NCI-H524 treated with DMSO at 0.1 percent for 48 hours (cell line): ENCODE results near the gene KIF1A.

Source experiments
- DNase-seq: peaks from one replicate; lab custom pipeline; 2025; lab: John Stamatoyannopoulos, UW

KIF1A gene

GRCh38 chr2:240819858-240820606, at the start of gene KIF1A:
KIF1A (minus strand) TSS chr2:240820219; CDS start chr2:240797752, 22,467 bp downstream.
- peak; percentile 32 for DNase-seq

GRCh38 chr2:240869109-240869955, 49.3 kb upstream of the KIF1A start:
- no peak for DNase-seq

- DNase-seq = no peak
Measured at GRCh38 chr2:240868286-240869108, 48.5 kb upstream of the KIF1A start, which contains the start of gene AGXT. AGXT (plus strand) TSS chr2:240868824; CDS start chr2:240868866, 42 bp downstream.

- DNase-seq = no peak
Measured at GRCh38 chr2:240865391-240865790, 45.4 kb upstream of the KIF1A start.

- DNase-seq = no peak
Measured at GRCh38 chr2:240864475-240864874, 44.5 kb upstream of the KIF1A start.

- no peak for DNase-seq
Measured at GRCh38 chr2:240861547-240861946, 41.5 kb upstream of the KIF1A start.

- DNase-seq = no peak
Measured at GRCh38 chr2:240858871-240859270, 38.9 kb upstream of the KIF1A start.

GRCh38 chr2:240858321-240858720, 38.3 kb upstream of the KIF1A start:
- DNase-seq = no peak

- peak; percentile 84 for DNase-seq
Measured at GRCh38 chr2:240857039-240858008, 37.3 kb upstream of the KIF1A start.

GRCh38 chr2:240856151-240856980, 36.3 kb upstream of the KIF1A start:
- no peak for DNase-seq

- DNase-seq = no peak
Measured at GRCh38 chr2:240855670-240856069, 35.7 kb upstream of the KIF1A start.

GRCh38 chr2:240852671-240853314, 32.8 kb upstream of the KIF1A start:
- no peak for DNase-seq

GRCh38 chr2:240851078-240851991, 31.3 kb upstream of the KIF1A start:
- peak; percentile 81 for DNase-seq

GRCh38 chr2:240850756-240851077, 30.7 kb upstream of the KIF1A start:
- no peak for DNase-seq

GRCh38 chr2:240850026-240850425, 30.0 kb upstream of the KIF1A start:
- DNase-seq = no peak

- no peak for DNase-seq
Measured at GRCh38 chr2:240848900-240849680, 29.1 kb upstream of the KIF1A start.

- DNase-seq = no peak
Measured at GRCh38 chr2:240847817-240848216, 27.8 kb upstream of the KIF1A start.
